Psoas muscle (tissue), 8 donors: ENCODE results near the gene SKP1. TPM values are rescaled to one million over a fixed set of nuclear protein-coding genes. Genes with fewer than 3 reads are reported as not detected.

Experiments
- ATAC-seq, 4 donors: fragments of 200-7000 bp; cut with Tn5 transposase; one replicate each; pipeline ENCODE4 v1.9.1; 2020; ENCODE audit warnings: moderate library complexity in 3 of 4, mild to moderate bottlenecking in 2 of 4
- DNase-seq, 2 donors: peaks; one replicate each; pipeline ENCODE4 v3.0.0-alpha.2; 2020
- H3K27ac ChIP-seq: fragments of 200-600 bp; one replicate; pipeline ENCODE4 v1.8.0; 2022
- H3K27me3 ChIP-seq, 3 donors: fragments of 200-600 bp in 1 of 3; one replicate each; pipeline versions ENCODE4 v1.6.1 to v1.8.0; 2013 to 2022; ENCODE audit warnings: low read length in 2 of 3, mild to moderate bottlenecking in 2 of 3, moderate library complexity in 1 of 3; ENCODE audit not compliant: insufficient read depth in 3 of 3
- H3K36me3 ChIP-seq, 2 donors: fragments of 200-600 bp in 1 of 2; one replicate each; pipeline versions ENCODE4 v1.6.1 to v1.8.0; 2013 to 2022; ENCODE audit warnings: low read depth in 1 of 2, mild to moderate bottlenecking in 1 of 2, moderate library complexity in 1 of 2; ENCODE audit not compliant: insufficient read depth in 1 of 2
- H3K4me1 ChIP-seq: fragments of 200-600 bp; one replicate; pipeline ENCODE4 v1.8.0; 2022
- H3K4me3 ChIP-seq: fragments of 200-600 bp; one replicate; pipeline ENCODE4 v1.8.0; 2022; ENCODE audit warnings: mild to moderate bottlenecking
- H3K9me3 ChIP-seq: fragments of 200-600 bp; one replicate; pipeline ENCODE4 v1.8.0; 2022
- CTCF ChIP-seq: fragments of 200-600 bp; IDR thresholded peaks from one replicate; pipeline ENCODE4 v1.8.0; 2022; ENCODE audit warnings: antibody characterized with exemption
- WGBS, 3 donors: extraction: QIAGEN DNeasy Blood & Tissue Kit; methylation state at CpG; one replicate each; pipeline versions ENCODE4 v1.1.6 to v1.1.7; 2013; 5-methylcytosine and 5-hydroxymethylcytosine counted together
- intact Hi-C, 2 donors: fragments of 100-400 bp; cut with DNase I; formaldehyde crosslinking; loops; one replicate each; pipeline versions ENCODE4 v1.11.0 to v1.14.2; 2022
- polyA plus RNA-seq, 3 donors: library from polyadenylated mRNA; stranded (reverse); fragments of 200-250 nt; gene quantifications; one replicate each; pipeline ENCODE4 v1.2.3, GENCODE V29; 2013
- total RNA-seq, 4 donors: library from RNA; stranded (reverse); fragmentation: NEBNext Ultra II Directional in 2 of 4; extraction: Animal tissue kit (Norgen Biotek cat#: 25700) in 2 of 4; gene quantifications; one replicate each; pipeline versions ENCODE4 v1.2.1 to v1.2.4, GENCODE V29; 2021 to 2023
- donor health status: healthy with polysubstance abuse.
- donor health status: DM: no; HTN: no; CAD: no; lungs with moderate emphysema.
- donor health status: Bipolar disorder and iron deficiency.
- donor health status: healthy.
- donor health status: DM: yes; HTN: yes; CAD: no.
- donor health status: DM: no; HTN: no; CAD: no.
- donor health status: DM: no; HTN: no; CAD: no.
- donor health status: DM: yes; HTN: yes; CAD: no.

SKP1 gene
- total and polyA plus RNA-seq, 7 donors = 341 to 1,174 (median 485) TPM

- no peaks in the 10 kb centered on the region for H3K27me3 ChIP-seq
- ATAC-seq (no peak), DNase-seq (no peak)
- no peaks in the 10 kb centered on the region for H3K4me1 ChIP-seq
- H3K36me3 ChIP-seq = no peaks in the 10 kb centered on the region
- H3K4me3 ChIP-seq = no peak overlapping the region
- TF ChIP-seq CTCF = no peak
- intact Hi-C loops = no loop called here
- WGBS, 3 donors = 81 to 95% (median 82%) methylated on average over 12 of the region's 12 CpGs
- H3K9me3 ChIP-seq = no peaks in the 10 kb centered on the region
- no peak overlapping the region for H3K27ac ChIP-seq
These were observed 57.0 kb downstream of the SKP1 start for GRCh38 chr5:134119720-134120119.

GRCh38 chr5:134118212-134118835, 58.4 kb downstream of the SKP1 start:
- intact Hi-C loops = no loop called here
- no peak for ATAC-seq
- peaks cover 9% of the 10 kb centered on the region for H3K4me1 ChIP-seq
- H3K4me3 ChIP-seq = no peak overlapping the region
- no peak for TF ChIP-seq CTCF
- DNase-seq = no peak
- H3K27ac ChIP-seq = no peak overlapping the region
- H3K9me3 ChIP-seq = no peaks in the 10 kb centered on the region
- H3K36me3 ChIP-seq = no peaks in the 10 kb centered on the region
- peaks cover 0 to 4% (median 0%) of the 10 kb centered on the region in 3 donors for H3K27me3 ChIP-seq
- WGBS, 3 donors = 88 to 98% (median 90%) methylated on average over 4 of the region's 4 CpGs

- Histone ChIP-seq H3K27ac (no peak overlapping the region), H3K27me3 (peaks cover 0 to 15% (median 7%) of the 10 kb centered on the region in 3 donors), H3K36me3 (no peaks in the 10 kb centered on the region), H3K9me3 (no peaks in the 10 kb centered on the region), H3K4me3 (no peak overlapping the region), H3K4me1 (peaks cover 13% of the 10 kb centered on the region)
- no peak for TF ChIP-seq CTCF
- ATAC-seq (no peak), DNase-seq (no peak)
- WGBS, 3 donors = 89 to 98% (median 92%) methylated on average over 12 of the region's 12 CpGs
- intact Hi-C loops = no loop called here
These were observed 59.7 kb downstream of the SKP1 start for GRCh38 chr5:134116789-134117761.

GRCh38 chr5:134116286-134116685, 60.5 kb downstream of the SKP1 start:
- ATAC-seq (no peak), DNase-seq (no peak)
- no peak overlapping the region for H3K27ac ChIP-seq

More at GRCh38 chr5:134116286-134116685, 60.5 kb downstream of the SKP1 start:
- H3K27me3 ChIP-seq = peaks cover 0 to 18% (median 7%) of the 10 kb centered on the region in 3 donors
- H3K36me3 ChIP-seq = no peaks in the 10 kb centered on the region
- no peak for TF ChIP-seq CTCF
- no peak overlapping the region for H3K4me3 ChIP-seq
- intact Hi-C loops = no loop called here
- 84 to 91% (median 88%) methylated on average over 10 of the region's 10 CpGs for WGBS, 3 donors
- H3K9me3 ChIP-seq = no peaks in the 10 kb centered on the region
- H3K4me1 ChIP-seq = peaks cover 13% of the 10 kb centered on the region
